NCI-H2107 (cell line): ENCODE data around the gene PDE1C.

Source experiments
- DNase-seq: peaks from one replicate; lab custom pipeline; 2025; lab: John Stamatoyannopoulos, UW

The PDE1C gene

DNA sequence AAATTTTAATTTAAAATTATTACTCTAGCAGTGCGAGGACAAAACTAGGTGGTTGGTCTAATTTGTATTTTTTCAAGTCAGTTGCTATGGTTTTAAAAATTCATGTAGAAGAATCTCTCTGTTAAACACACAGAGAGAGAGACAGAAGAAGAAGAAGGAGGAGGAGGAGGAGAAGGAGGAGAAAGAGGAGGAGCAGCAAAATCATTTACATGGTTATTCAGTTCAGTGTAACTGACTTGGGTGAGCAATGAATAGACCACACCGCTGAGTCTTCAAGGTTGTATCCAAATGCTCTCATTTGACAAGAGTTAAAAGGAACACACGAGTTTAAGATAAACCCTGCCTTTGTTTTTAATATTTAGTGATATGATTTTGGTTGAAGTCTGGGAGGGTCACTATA, 131.1 kb downstream of the PDE1C start:
- DNase-seq = no peak

DNA sequence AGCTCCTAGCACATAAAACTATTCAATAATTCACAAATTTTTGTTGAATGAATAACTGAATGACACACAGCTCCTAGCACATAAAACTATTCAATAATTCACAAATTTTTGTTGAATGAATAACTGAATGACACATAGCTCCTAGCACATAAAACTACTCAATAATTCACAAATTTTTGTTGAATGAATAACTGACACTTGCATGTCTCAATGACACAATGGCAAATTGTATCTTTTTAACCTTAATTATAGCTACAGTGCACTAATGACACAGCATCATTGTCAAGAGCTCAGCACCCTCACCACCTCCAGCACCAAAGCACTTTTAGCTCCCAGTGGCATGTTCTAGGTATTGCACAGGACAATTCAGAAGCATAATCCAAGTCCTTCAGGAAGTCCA, 131.6 kb downstream of the PDE1C start:
- DNase-seq = no peak

DNA sequence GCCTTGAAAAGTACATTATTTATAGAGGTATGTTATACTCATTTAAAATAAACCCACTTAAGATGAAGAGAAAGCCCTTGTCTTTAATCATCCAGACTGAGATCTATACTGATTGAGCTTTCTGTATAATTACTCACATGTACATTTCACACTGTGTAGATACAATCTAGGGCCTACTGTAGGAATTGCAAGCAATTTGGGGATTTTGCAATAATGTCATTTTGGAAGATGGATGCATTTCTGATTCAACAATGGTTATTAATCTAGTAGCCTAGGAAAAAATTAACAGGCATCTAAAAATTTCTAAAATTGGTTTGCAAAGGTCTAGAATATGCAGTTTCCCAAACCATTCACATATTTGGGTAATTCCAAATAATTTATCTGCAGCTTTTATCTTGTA, 132.2 kb downstream of the PDE1C start:
- no peak for DNase-seq

DNA sequence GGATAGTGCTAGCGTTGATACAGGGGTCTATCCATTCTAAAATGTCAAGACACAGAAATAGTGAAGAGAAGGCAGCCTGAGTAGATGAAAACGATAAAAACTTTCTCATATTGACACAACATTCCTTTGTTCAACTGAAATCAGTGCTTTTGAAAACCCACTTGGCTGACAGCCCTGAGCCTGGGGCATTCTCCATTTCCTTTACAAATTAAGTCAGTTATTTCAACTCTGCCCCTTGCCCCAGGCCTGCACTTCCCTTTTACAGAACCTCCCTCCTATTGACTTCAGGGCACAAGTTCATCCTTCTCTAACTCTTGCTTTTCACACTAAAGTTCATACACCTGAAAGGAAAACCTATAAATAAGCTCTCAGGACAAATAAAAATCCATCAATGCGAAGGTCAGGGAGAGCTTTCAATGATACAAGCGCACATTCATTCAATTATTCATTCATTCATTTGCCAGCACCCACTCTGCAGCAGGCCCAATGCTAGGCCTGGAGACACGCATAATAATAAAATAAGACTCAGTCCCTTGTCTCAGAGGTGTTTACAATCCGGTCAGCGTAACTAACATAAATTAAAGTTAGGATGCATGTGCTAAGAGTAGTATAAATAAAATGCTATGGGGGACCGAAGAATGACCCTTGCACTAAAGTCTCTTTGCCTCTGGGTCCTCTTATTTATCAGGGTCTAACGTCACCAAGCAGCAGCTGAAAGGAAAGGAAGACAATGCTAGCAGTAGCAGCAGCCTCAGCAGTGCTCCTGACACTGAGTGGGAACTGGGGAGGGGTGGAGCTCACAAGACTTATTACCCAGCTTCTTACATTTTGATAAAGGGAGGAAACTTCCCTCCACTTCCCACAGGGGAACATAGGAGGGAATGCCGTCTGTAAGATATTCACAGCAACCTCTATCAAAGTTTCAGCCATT, 134.8 kb downstream of the PDE1C start:
- no peak for DNase-seq

DNA sequence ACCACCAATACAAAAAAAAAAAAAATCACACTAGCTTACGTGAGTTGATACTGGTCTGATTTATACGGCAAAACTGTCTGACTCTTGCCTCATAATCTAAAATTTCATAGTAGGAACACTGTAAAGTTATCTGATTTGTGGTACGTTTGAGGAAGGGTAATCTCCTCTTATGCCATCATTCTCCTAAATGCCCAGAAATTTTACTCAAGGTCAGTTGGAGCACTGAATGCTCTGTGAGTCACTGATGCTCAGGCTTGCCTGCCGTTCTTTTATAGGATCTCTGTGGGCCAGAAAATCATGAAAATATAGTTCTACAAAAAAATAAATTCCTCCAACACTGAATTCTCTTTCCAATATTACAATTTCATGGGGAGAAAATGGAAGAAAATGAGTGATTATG, 135.7 kb downstream of the PDE1C start:
- DNase-seq = no peak

DNA sequence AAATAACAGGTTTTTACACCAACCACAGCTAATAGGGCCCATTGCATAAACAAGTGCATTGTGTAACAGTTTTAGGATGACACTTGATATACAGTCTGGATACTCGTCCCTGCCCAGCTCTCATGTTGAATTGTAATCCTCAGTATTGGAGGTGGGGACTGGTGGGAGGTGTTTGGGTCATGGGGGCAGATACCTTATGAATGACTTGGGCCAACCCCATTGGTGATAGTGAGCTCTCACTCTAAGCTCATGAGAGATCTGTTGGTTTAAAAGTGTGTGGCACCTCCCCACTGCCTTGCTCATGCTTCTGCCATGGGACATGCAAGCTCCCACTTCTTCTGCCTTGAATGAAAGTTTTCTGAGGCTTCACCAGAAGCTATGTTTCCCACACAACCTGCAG, 136.7 kb downstream of the PDE1C start:
- DNase-seq = no peak

DNA sequence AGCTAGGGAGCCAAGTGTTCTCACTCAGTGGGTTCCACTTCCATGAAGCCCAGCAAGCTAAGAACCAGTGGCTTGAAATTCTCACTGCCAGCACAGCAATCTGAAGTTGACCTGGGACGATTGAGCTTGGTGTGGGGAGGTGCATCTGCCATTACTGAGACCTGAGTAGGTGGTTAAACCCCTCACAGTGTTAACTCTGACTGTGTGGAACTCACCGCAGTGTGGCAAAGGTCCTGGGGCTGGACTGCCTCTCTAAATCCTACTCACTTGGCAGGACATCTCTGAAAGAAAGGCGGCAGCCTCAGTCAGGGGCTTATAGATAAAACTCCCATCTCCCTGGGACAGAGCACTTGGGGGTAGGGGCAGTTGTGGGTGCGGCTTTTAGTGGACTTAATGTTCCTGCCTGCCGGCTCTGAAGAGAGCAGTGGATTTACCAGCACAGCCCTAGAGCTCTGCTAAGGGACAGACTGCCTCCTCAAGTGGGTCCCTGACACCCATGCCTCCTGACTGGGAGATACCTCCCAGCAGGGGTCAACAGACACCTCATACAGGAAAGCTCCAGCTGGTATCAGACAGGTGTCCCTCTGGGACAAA, 143.1 kb downstream of the PDE1C start:
- no peak for DNase-seq

DNA sequence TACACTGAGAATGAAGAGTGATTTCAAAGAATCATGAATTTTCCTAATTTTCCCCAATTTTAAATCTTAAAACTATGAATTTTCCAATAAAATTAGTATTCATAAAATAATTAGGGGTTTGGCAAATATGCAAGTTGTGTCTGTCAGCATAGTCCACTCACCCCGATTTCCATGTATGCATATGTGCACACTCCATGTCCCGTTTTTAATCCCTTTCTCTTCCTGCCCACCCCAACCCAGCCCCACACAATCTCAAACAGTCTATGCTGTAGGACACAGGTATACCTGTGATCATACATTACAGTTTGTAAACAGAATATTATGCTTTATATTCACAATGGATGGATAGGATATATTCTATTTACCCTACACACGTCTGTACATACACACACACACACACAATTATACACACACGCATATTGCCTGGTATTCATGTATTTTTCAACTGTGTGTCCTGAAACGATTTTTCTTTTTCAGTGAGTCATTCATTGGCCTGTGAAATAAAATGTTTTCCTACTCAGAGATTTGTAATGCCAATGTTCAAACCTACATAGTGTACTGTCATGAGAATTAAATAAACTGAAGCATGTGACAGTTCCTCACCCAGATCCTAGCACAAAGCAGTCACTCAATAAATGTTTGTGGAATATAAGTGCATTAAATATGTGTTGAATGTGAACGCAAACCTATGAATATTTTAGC, 144.3 kb downstream of the PDE1C start:
- DNase-seq = no peak

DNA sequence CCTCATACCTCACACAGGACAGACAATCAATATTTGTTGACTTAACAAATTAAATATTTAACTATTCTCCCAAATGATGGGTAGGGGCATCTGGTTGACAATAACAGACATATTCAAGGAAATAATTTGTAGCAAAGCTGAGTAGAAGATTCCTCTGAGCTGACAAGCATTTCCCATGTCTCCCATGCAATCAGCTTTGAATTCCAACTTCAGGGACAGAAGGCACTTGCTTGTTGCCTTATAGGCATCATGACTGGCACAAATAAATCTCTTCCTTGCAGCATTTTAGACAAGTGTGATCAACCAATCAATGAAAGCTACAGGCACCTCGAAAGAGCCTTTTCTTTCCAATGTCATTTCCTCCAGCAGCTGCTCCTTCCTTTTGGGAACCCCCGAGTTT, 146.0 kb downstream of the PDE1C start:
- DNase-seq = no peak

DNA sequence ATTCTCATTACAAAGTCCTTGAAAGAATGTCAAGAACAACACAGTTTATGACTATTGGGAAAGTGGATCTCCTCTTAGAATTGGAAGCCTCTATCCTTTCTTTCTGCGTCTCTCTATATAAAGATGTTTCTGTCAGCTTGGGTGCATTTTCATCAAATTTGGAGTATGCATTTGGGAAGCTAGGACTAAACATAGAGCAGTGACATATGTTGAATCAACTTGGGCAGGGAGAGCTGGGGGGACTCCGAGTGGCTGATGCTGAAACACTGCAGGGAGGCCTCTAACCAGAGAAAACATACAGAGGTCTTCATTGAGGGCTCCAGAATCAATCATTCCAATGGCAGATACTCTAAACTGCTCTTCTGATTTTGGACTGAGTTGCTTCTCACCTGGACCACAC, 147.4 kb downstream of the PDE1C start:
- DNase-seq = no peak

DNA sequence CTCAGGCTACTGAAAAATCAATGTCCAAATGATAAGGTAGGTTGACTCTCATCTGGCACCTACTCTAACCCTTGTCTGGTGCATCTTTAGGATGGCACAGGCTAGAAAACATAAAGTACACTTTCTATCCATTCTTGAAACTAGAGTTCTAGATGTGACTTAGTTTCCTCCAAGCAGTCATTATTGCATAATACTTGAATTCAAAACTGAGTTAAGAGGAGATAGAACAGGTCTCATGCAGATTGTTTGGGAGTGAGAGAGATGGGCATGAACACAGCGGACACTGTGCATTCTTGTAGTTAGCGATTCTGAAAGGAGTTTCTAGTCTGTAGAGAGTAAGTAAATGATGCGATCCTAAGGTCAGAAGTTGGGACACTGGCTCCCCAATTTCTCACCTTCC, 149.2 kb downstream of the PDE1C start:
- DNase-seq = no peak

DNA sequence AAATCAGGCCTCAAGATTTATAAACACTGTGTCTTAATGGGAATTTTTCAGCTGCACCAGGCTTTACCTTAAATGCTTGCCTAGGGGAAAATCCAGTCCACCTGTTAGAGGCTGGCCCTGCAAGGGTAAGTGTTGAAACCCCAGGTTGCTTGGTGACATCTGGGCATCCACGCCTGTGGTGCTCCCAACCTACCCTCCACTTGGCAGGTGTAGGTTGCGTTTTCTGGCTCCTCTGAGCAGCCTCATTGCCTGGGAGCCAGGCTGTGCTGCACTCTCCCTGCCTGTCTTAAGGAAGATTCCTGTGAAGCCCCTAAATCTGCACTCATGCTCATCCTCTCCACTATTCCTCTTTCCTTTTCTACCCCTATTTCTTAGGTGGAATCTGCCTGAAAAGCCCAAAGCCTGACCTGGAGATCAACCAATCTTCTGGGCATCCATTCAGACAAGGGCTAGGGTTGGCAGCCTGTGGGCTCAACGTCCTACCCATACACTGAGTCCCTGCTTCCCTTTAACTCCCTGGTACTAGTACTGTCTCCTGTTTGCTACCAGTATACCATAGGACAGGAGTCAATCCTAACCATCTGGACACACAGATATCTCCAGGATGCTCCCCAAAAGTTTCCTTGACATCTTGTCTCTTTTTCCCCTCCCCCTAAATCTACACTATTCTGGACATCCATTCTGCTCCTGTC, 150.4 kb downstream of the PDE1C start:
- no peak for DNase-seq

DNA sequence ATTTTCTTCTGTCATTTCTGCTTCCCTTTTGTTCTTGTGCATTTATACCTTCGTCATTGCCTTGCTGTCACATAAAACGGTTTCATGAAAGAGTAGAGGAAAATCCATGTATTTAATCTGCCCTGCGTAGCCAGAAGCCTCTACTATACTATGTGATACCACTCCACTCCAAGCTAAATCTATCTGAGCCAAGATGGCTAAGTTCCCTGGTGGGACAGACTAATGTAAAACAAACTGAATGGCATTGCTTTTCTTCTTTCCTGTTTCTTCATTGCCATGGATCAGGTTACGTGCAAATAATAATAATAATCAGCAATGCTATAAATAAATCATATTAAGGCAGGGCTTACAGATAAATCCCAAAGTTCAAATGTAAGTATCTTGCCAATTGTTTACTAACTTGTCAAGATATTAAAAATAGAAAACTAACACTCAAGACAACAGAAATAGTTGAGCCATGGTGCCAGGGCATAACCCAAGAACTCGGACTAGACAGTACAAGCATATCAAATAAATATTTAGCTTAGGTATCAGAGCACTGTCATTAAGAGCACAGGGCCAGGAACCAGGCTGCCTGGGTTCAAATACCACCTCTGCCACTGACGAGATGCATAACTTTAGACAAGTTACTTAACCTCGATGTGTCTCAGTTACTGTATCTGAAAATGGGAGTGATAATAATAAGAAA, 151.4 kb downstream of the PDE1C start:
- no peak for DNase-seq

DNA sequence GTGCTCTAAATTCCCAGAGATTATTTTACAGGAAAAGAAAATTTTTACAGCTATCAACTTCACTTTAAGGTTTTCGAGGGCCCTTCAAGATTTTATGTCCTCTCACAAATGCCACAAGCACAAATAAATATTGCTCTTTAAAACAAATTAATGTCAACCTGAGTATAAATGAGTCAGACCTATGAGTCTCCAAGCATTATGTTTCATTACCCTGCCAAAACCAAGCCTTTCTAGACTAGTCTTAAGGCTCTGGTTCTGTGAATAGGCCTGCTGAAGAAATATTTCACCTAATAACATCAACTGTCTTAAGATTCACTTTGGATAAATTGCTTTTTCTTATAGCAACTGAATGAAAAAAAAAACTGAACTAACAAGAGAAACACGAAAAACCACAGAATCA, 153.0 kb downstream of the PDE1C start:
- DNase-seq = no peak

DNA sequence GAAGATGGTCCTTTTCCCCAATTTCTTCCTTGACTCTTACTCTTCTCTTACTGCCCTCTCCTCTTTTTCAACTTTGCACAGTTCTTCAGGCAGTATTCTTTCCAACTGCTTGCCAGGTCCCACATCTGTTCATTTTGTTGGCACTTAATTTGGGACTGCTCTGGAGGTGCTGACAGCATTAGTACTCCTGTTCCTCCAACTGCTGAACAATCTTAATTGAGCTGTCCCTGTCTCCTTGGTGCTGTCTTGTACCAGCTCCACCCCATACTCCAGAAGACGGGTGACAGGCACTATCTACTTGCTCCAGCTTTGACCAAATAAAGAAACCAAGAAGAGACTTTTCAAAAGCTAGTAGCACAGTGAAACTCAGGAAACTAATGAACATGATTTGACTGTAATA, 160.0 kb downstream of the PDE1C start:
- DNase-seq = no peak

DNA sequence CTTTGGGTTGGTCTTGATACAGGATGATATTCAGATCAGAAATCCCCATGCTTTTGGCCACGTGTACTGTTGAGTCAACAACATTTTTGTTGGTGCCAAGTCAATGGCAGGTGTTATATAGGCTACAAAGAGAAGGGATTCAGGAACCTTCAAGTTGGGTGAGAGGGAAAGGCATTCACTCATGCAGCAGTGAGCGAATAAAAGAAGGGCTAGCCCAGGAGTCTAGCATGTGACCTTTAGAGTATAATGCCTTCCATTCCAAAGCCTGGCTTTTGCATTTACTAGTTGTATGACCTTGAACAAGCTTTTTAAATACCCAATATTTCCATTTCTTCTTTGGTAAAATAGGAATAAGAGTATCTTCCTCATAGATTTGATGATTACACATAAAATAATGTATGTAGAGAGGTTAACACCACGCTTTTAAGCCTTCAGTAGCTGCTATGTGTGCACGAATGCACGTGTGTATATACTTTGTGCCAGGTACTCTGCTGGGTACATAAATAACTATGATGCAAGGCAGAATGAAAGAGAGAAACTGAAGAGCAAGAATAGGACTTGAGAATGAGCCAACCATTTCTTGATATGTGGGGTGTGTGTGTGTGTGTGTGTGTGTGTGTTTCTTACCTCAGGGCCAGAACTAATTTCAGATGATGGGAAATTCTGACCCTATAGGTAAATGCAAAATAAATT, 163.6 kb downstream of the PDE1C start:
- no peak for DNase-seq

DNA sequence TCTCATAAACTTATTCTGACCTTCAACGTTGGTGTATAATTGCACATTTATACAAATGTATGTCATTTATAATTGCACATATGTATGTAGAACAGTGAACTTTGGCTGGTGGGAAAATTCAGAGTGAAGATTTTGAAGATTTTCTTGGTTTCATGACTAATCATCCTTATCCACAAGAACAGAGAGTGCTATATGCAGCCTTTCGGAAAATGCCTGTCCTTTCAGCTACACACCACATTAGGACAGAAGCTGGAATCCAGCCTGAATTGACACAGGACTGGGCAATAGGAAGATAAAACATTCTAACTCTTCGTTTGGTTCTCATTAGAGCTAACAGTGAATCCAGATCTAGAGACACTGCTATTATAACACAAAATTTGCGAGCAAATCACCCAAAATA, 166.2 kb downstream of the PDE1C start:
- DNase-seq = no peak

DNA sequence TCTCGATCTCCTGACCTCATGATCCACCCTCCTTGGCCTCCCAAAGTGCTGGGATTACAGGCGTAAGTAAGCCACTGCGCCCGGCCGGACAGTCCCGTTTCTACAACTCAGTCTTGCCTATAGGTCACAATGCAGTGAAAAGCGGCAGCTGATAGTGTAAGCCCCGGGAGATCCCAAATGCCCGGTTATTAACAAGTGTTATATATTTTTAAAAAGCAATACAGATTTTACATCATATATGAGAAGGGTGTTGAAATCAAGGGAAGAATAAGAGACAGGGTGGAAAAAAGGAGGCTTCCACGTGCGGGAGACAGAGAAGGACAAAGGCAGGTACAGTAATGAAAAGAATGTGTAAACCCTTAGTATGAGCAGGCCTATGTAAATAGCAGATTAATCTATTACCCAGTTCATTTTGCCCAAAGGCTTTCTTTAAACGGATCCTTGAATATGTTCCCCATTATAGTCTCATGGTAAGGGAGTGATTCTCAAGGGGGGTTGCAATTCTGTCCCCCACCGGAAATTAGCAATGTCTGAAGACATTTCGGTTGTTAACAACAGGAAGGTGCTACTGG, 170.8 kb downstream of the PDE1C start:
- no peak for DNase-seq

DNA sequence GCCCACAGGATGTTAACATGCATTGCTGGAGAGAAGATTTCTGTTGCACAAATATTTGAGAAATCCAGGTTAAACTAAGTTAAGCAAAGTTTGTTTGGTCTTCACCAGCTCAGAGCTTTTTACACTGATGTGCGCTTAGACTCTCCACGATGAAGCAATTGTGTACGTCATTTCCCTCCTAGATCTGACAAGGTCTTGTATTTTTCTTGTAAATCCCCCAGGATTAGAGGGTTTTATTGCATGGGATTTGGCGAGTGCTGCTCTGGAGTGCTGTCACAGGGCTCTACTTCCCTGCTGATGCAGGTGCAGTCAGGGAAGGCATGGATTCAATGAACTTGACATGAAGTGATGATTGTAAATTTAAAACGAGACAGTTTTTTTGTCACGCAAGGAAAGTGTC, 173.3 kb downstream of the PDE1C start:
- no peak for DNase-seq

DNA sequence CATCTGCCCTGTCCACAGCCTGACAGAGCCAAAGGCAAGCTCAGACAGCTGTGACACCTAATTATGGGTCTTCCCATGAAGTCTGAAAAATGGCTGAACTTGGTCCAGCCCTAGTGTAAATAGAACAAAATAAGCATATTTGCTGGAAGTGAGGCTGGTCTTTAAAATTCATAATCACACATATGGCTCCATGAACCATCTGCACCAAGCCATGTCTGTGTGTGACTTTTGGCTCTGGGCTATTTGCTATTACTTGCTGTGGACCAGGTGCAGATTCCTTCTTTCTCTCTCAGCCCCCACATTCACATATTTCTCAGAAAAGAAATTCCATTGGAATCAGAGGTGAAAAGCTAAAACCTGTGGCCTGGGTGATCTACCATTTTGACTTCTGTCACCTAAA, 175.9 kb downstream of the PDE1C start:
- DNase-seq = no peak

DNA sequence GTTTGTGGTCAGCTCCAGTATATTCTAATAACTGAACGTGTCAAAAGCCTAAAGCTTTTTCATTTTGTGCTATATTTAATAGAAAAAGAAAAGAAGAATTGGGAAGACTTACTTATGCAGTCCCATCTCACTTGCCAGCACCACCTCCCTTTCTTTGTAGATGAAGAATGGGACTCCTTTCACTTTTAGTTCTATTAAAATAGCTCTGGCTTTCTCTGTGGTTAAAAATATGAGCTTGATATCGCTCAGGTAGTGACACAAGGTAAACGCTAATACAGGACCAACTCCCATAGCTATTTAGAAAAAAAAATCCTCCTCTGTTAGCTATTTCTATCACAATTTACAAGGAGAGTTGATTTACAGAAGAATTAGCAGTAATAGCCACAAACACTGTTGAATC, 176.8 kb downstream of the PDE1C start:
- DNase-seq = no peak
